ENCODE measurements around the gene SAMD10.

- TF ChIP-seq CTCF (IDR thresholded peaks at IDR 0.05) (no peak), POLR2A (IDR thresholded peaks at IDR 0.05) (no peak), POLR2AphosphoS5 (IDR thresholded peaks at IDR 0.05) (no peak), EP300 (IDR thresholded peaks at IDR 0.05) (no peak)
Observed at GRCh38 chr20:63970714-63971431, 8.6 kb downstream of the SAMD10 start.

Measured in stomach (tissue), 4 donors.